SHP77 (cell line): ENCODE data around the gene PDILT.

Experiments used
- DNase-seq, 2 experiments: peaks; one replicate each; lab custom pipeline; 2025; lab: John Stamatoyannopoulos, UW

The PDILT gene

GRCh38 chr16:20359997-20360396 lies 44.5 kb downstream of the PDILT start:
- DNase-seq: no peak

GRCh38 chr16:20355114-20355782 lies 49.3 kb downstream of the PDILT start:
- no peak for DNase-seq

GRCh38 chr16:20353379-20353778 lies 51.2 kb downstream of the PDILT start:
- no peak for DNase-seq

- no peak for DNase-seq
Measured at GRCh38 chr16:20352615-20353014, 51.9 kb downstream of the PDILT start, which contains the start of gene UMOD. Gene UMOD, minus strand, starts transcription at chr16:20352715. Its CDS starts 1,978 bp downstream, at chr16:20350737.

- no peak for DNase-seq
Measured at GRCh38 chr16:20349615-20350014, 54.9 kb downstream of the PDILT start.

- DNase-seq: peak; percentile 80 to 85
Measured at GRCh38 chr16:20348365-20349185, 56.0 kb downstream of the PDILT start.

- no peak for DNase-seq
Measured at GRCh38 chr16:20347666-20348364, 56.7 kb downstream of the PDILT start.

- DNase-seq: no peak
Measured at GRCh38 chr16:20344611-20345010, 59.9 kb downstream of the PDILT start.

GRCh38 chr16:20339744-20340143 lies 64.8 kb downstream of the PDILT start:
- no peak for DNase-seq

- no peak for DNase-seq
Measured at GRCh38 chr16:20336955-20337354, 67.6 kb downstream of the PDILT start.

GRCh38 chr16:20334396-20334795 lies 70.1 kb downstream of the PDILT start:
- DNase-seq: no peak

- no peak for DNase-seq
Measured at GRCh38 chr16:20333120-20333519, 71.4 kb downstream of the PDILT start.

- no peak for DNase-seq
Measured at GRCh38 chr16:20332411-20332810, 72.1 kb downstream of the PDILT start.

GRCh38 chr16:20331635-20332034 lies 72.9 kb downstream of the PDILT start:
- DNase-seq: no peak

- DNase-seq: no peak
Measured at GRCh38 chr16:20329392-20330138, 75.0 kb downstream of the PDILT start.

GRCh38 chr16:20327444-20328041 lies 77.0 kb downstream of the PDILT start, which contains the start of gene GP2:
Gene GP2, minus strand, starts transcription at chr16:20327513. Its CDS starts 1,082 bp downstream, at chr16:20326431.
- peak; percentile 50 to 72 for DNase-seq

- DNase-seq: no peak
Measured at GRCh38 chr16:20326321-20326720, 78.2 kb downstream of the PDILT start.

GRCh38 chr16:20325005-20325404 lies 79.5 kb downstream of the PDILT start:
- no peak for DNase-seq

GRCh38 chr16:20323591-20324117 lies 80.9 kb downstream of the PDILT start:
- DNase-seq: no peak

- DNase-seq: no peak
Measured at GRCh38 chr16:20322696-20323095, 81.8 kb downstream of the PDILT start.

- no peak for DNase-seq
Measured at GRCh38 chr16:20321671-20322070, 82.9 kb downstream of the PDILT start.
